Gastrocnemius medialis (tissue), 4 donors: ENCODE data around the gene IKBIP.

Experiments used
- CTCF ChIP-seq, 5 experiments: fragments of 450-650 bp in 3 of 5; fragments of 200-600 bp in 2 of 5; sonication (generic) in 2 of 5; IDR thresholded peaks in 4 of 5; conservative IDR thresholded peaks in 1 of 5; 1 replicate in 4 of 5; 2 replicates in 1 of 5; pipeline ENCODE4 v1.5.1; 2016 to 2019; ENCODE audit warnings: antibody characterized with exemption in 5 of 5, mild to moderate bottlenecking in 3 of 5, moderate library complexity in 3 of 5
- POLR2A ChIP-seq, 2 donors: fragments of 450-650 bp; IDR thresholded peaks; one replicate each; pipeline ENCODE4 v1.6.1; 2017; ENCODE audit warnings: antibody characterized with exemption in 2 of 2, mild to moderate bottlenecking in 2 of 2, moderate library complexity in 2 of 2

- TF ChIP-seq CTCF (IDR thresholded peaks at IDR 0.05 in 4 of 5, conservative IDR thresholded peaks at IDR 0.05 in 1 of 5): no peak
- no peak for TF ChIP-seq POLR2A (IDR thresholded peaks at IDR 0.05)
Measured at GRCh38 chr12:98671459-98671858, 26.9 kb upstream of the IKBIP start.
